ENCODE data around the gene PEPD.

PEPD gene

GRCh38 chr19:33375156-33375836 is 146.3 kb downstream of the PEPD start:
- no peak for DNase-seq

DNA sequence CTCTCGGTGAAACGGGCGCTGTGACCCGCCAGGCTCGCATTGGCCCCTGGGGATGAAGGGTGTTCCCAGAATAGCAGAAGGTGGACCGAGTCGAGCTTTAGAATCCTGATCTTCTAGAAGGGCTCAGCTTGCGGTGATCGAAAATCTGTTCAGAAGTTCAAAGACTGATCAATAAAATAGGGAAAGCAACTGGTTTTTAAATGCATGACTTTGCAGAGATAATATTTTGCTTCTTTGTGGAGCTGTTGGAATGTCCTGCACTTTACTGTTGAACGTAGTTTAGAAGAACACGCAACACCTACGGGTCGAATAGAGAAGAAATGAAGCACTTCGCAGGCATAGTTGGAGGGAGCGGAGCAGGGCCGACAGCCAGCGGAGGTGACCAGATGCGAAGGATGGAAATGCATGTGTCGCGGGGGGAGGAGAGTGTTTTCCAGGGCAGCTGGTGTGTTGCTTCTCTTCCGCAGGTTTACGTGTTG is 147.3 kb downstream of the PEPD start:
- no peak for DNase-seq

DNA sequence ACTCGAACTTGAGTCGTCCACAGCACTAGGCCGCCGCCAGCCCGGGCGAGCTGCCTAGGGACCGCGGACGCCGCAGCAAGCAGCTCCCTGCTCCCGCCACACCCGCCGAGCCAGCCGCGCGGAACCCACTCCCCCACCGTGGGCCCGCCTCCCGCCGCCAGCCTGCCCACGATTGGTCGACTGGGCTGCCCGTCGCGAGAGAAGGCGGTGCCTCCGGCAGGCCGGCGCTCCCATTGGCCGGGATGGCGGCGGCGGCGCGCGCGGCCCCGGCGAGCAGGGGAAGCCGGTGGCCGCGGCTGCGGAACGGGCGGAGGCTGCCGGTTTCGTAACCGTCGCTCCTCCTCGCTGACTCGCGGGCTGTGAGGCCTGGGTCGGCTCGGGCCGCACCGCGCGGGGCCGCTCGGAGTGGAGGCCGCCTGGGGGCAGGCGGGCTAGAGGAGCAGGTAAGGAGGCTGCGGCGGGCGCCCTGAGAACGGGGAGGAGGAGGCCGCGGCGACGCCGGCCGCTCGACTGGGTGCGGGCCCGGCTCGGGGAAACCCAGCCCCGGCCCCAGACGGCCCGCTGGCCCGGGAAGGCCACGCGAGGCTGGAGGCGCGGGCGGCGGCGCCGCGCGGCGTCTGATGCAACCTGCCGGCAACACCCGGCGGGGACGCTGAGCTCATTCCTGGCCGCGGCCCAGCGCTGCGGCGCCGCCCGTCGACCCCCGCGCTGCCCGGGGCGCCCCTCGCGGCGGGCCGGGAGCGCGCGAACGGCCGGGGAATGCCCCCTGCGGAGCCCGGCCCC is 147.9 kb downstream of the PEPD start, which contains the start of gene CEBPG:
CEBPG (plus strand) TSS at position 257 of the 783 bp plus-strand sequence. CDS start 5,531 bp downstream, outside the sequence.
- DNase-seq, result peak; percentile 91

- DNase-seq, result no peak
Observed at GRCh38 chr19:33370783-33371182, 150.8 kb downstream of the PEPD start.

DNA sequence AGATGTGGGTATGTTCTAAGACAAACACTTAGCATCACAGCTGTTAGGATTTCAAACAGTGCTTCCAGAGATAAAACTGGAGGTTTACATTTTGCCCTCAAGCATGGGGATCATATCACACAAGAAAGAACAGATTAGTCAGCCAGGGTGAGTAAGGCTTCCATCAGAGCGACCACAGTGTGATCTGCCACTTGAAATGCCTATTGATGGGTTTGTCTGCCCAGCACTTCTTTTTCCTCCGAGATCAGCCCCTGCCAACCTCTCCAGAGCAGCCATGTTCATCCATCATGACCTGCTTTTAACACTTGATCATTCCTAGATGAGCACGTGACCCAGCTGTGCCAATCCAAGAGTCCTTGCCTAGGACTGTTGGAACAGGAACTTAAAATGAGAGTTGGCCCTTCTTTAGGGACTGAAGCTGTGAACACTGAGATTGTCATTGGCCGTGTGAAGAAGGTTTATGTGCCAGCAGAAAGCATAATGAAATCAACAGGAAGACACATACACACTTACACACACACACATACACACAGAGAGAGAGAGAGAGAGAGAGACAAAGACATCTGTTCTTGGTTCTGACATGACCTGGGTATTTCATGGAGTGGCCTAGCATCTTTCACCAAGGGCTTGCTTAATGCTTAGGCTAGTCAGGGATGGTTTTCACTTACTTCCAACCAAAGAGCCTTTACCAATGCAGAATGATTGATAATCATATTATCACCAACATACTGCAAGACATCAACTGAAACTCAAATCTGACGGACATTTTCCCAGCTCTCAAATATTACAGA is 153.3 kb downstream of the PEPD start:
- no peak for DNase-seq

GRCh38 chr19:33366897-33367296 is 154.7 kb downstream of the PEPD start:
- no peak for DNase-seq

- no peak for DNase-seq
Observed at GRCh38 chr19:33366127-33366526, 155.5 kb downstream of the PEPD start.

DNA sequence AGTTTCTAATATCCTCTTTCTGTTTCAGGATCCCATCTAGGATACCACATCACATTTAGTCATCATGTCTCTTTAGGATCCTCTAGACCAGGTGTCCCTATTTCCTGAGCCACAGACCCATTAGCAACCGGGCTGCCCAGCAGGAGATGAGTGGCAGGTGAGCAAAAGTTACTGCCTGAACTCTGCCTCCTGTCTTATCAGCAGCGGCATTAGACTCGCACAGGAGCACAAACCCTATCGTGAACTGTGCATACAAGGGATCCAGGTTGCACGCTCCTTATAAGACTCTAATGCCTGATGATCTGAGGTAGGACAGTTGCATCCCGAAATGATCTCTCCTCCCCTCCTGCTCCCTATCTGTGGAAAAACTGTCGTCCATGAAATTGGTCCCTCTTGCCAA is 155.9 kb downstream of the PEPD start:
- DNase-seq, result no peak

- DNase-seq, result no peak
Observed at GRCh38 chr19:33363476-33363875, 158.1 kb downstream of the PEPD start.

GRCh38 chr19:33362508-33363228 is 158.9 kb downstream of the PEPD start:
- DNase-seq, result no peak

DNA sequence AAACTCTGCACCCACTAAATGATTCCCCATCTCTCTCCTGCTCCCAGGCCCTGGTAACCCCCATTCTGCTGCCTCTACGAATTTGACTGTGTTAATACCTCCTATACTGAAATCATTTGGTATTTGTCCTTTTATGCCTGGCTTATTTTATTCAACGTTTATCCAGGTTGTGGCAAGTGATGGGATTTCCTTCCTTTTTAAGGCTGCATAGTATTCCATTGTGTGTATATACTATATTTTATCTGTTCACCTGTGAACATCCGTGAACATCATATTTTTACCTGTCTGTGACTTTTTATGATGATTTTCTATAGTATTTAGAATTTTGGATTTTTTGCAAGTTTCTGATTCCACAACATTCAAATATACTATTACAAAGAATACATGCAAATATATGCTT is 162.0 kb downstream of the PEPD start:
- DNase-seq, result no peak

DNA sequence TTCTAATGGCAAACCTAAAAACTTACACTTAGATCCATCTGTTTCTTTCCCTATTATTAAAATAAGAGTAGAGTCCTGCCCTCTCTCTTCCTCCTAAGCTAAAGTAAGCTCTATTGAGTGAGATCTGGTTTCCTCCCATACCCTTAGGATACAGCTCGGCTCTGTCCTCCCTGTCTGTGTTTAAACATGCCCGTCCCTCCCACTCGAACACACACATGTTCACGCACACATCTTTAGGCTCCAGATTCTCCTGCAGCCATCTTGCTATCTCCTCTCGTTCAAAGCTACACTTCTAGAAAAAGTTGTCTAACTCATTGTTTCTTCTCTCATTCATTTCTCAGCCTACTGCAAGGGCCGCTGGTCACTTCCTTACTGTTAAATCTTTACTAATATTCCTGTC is 163.2 kb downstream of the PEPD start:
- no peak for DNase-seq

- no peak for DNase-seq
Observed at GRCh38 chr19:33357556-33357955, 164.0 kb downstream of the PEPD start.

DNA sequence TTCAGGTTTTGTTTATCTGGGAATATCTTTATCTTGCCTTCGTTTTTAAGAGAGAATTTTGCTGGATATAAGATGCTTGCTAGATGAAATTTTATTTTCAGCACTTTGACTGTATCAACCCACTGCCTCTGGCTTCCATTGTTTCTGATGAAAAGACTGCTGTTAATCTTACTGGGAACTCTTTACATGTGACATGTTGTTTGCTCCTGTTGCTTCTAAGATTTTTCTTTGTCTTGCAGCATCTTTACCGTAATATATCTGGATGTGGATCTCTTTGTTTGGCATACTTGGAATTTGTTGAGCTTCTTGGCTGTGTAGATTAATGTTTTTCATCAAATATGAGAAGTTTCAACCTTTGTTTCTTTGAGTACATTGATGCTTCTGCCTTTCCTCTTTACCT is 166.1 kb downstream of the PEPD start:
- DNase-seq, result no peak

- no peak for DNase-seq
Observed at GRCh38 chr19:33350538-33351309, 170.9 kb downstream of the PEPD start.

DNA sequence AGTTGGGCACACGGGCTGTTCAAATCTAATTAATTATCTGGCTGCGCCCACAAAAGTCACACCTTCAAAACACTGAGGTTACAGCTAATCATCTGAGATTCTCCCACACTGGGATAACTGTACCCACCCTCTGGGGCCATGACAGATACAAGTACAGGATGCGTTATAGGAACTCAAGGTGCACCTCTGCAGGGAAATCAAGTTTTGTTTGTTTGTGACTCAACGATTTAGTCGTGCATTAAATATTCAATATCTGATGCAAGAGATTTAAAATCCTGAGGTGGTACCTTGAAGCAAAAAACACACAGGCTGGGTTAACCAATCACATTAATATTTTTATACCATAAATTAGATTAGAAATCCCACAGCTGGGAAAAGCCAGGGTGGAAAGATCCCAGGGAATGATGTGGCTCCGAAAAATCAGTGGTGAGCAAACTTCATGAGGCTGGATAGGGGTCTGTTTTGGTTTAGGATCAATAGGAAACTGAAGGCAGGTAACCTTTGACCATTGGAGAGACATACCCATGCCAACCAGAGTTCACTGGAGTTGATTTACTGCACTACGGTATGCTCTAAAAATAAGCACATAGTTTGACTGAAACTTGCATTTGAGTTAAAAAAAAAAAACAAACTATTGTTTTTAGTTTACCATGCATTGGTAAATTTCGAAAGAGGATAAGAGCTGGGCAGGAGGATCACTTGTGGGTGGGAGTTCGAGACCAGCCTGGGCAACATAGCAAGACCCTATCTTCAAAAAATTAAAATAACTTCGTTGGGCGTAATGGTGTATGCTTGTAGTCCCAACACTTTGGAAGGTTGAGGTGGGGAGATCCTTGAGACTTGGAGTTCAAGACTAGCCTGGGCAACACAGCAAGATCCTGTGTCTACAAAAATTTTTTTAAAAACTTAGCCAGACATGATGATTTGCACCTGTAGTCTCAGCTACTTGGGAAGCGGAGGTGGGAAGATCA is 172.0 kb downstream of the PEPD start:
- DNase-seq, result no peak

DNA sequence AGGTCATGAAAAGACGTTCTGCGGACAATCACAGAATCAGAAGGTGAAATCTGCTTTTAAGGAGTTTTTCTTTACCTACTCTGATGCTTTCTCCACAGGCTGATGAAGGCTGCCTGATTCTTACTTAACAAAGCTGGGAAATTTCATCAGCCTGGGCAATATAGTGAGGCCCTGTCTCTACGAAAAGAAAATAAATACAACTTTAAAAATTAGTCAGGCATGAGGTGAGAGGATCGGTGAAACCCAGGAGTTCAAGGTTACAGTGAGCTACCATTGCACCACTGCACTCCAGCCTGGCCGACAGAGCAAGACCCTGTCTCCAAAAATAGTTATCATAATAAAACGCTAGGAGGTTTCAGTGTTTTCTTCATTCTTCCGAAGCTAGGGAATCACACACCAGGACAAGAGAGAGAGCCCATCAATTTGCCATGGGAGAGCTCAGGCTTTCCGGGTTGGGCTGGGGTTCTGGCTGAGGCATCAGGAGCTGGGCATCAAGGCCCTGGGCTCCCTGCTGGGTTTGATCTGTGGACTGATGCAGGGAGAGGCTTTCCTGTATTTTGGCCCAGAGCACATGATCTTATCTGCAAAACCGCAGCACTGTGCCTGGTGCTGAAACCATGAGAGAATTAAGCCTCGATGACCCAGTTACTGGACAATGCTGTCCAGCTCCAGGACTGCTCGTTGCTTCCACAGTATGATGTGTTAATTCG is 173.1 kb downstream of the PEPD start:
- no peak for DNase-seq

DNA sequence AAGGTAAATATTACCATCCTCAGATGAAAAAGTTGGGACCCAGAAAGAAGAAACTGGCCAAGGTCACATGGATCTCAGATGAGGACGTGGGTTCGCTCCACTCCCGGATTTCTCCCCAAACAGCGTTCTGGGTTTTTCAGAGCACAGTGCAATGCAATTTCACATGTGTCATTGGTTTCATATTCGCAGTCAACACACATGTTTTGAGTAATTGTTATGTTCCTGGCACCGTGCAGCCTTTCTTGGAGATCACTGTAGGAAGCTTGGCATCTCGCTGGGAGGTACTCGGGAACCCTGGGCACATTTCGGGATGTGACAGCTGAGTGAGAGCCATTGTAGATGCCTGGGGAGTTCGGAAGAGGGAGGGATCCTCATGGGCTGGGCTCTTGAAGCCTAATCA is 174.3 kb downstream of the PEPD start:
- no peak for DNase-seq

GRCh38 chr19:33346665-33347064 is 174.9 kb downstream of the PEPD start:
- no peak for DNase-seq

- no peak for DNase-seq
Observed at GRCh38 chr19:33345163-33345562, 176.4 kb downstream of the PEPD start.

All from stimulated activated naive CD4-positive, alpha-beta T cell treated with Interleukin-2 at 50 U/mL for 16 hours (primary cell).